Endothelial cell of coronary artery (primary cell): Measurements from ENCODE around the gene TFR2. TPM values are rescaled to one million over a fixed set of nuclear protein-coding genes. Genes with fewer than 3 reads are reported as not detected.

Source experiments
- total RNA-seq: library from RNA; depleted of rRNA; stranded (reverse); fragments of >200 nt; gene quantifications from 2 replicates; pipeline ENCODE4 v1.2.3, GENCODE V29; 2014

Gene TFR2
- total RNA-seq: 0.18 and 0.19 TPM in 2 replicates

GRCh38 chr7:100641463-100641859 is at the start of gene TFR2:
Gene TFR2, minus strand, starts transcription at chr7:100641552. Its CDS starts 43 bp downstream, at chr7:100641509.

DNA sequence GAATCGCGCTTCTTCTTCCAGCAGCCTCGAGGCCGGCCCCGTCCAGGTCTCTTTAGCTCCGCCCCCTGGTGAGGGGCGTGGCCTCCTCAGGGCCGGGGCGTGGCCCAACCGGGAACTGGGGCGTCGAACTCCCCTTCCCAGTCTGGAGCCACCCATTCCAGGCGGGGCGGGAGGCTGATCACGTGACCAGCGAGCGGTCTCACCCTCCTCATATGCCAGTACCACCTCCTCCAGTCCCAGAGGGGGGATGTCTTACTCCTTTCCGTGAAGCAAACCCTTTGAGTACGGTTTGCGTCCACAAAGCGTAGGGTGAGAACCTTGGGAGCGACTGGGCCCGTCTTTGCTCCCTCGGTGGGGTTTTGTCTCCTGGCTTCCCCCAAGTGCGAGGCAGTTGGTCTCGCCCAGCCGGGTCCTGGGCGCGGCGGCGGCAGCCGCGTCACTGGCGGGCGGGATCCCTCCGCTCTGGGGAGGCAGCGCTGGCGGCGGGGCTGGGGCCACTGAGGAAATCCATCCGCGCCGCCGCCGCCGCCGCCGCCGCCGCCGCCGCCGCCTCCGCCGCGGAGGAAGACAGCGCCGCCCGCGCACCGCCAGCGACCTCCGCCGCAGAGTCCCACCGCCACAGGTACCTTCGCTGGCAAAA is 32.1 kb upstream of the TFR2 start, which contains the start of gene GNB2:
TSS of gene GNB2 (plus strand) at position 439 of the 640 bp plus-strand sequence. CDS start 2,526 bp downstream, outside the sequence.

GRCh38 chr7:100655908-100656674 is 14.7 kb upstream of the TFR2 start, which contains the start of gene ACTL6B:
Gene ACTL6B, minus strand, starts transcription at chr7:100656448. Its CDS starts 94 bp downstream, at chr7:100656354.

GRCh38 chr7:100611983-100612729 is 29.2 kb downstream of the TFR2 start, which contains the start of gene MOSPD3:
Gene MOSPD3, plus strand, starts transcription at chr7:100612540. Its CDS starts 252 bp downstream, at chr7:100612792.

DNA sequence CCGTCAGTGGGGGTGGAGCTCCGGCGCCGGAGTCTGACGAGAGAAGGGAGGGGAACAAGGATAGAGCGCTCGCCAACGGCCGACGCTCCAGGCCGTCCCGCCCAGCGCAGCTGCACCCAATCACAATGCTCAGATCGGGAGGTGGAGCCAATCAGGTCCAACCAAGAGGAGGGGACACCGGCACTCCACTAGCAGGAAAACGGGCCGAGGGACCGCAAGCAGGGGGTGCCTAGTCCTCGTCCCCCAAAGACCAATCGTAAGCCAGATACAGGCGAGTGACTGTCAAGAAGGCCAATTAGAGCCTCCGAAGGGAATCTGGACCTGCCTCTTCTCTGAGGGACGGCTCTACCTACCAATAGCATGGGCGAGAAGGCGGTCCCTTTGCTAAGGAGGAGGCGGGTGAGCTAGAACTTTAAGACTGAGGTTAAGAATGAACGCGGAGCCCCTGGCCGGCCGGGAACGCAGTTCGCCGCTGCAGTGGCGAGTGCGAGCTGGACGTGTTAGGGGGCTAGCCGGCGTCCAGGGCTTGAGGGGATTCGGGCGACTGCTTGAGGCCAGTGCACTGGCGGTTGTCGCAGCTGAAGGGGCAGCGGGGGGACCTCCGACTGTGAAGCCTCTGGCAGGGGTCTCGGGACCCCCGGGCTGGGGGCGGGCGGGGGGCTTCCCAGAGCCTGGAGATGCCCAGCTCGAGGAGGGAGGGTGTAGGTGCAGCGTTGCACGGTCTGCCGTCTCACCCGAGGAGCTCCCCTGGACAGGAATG is 54.9 kb downstream of the TFR2 start, which contains the start of gene FBXO24:
TSS of gene FBXO24 (plus strand) at position 63 of the 760 bp plus-strand sequence. CDS start at position 361, 298 bp downstream.

DNA sequence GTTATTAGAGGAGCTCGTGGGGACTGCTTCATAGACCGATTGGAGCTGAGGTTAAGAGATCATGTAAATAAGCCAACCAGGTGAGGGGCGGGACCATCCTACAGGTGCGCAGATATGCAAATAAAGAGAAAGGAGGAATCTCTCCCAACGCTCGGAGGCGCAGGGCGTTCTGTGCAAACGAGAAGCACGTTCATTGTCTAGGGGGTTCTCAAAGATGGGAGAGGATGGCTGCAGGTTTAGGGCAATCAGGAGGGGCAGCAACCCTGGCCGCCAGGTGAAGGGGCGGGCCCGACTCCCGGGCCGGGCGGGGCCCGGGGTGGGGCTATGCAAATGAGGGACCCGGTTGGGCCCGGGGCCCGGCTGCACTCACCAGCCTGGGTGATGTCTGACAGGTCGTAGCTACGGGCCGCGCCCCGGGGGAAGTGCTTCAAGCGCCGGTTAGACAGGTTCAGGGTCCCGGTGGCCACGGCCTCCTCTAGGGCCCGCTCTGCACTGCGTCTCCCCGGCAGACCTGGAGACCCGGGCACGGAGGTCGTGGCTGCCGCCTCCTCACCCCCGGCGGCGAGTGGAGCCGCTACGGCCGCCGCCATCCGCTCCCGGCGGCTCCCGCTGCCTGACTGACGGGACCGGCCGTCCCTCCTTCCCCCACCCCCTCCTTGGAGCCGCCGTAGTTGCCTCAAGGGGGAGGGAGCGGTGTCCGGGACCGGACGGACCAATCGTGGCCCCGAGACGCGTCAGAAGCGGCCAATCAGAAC is 55.7 kb downstream of the TFR2 start, which contains the start of gene LRCH4:
TSS of gene LRCH4 (minus strand) at position 619 of the 755 bp plus-strand sequence. CDS start at position 590, 29 bp downstream.

DNA sequence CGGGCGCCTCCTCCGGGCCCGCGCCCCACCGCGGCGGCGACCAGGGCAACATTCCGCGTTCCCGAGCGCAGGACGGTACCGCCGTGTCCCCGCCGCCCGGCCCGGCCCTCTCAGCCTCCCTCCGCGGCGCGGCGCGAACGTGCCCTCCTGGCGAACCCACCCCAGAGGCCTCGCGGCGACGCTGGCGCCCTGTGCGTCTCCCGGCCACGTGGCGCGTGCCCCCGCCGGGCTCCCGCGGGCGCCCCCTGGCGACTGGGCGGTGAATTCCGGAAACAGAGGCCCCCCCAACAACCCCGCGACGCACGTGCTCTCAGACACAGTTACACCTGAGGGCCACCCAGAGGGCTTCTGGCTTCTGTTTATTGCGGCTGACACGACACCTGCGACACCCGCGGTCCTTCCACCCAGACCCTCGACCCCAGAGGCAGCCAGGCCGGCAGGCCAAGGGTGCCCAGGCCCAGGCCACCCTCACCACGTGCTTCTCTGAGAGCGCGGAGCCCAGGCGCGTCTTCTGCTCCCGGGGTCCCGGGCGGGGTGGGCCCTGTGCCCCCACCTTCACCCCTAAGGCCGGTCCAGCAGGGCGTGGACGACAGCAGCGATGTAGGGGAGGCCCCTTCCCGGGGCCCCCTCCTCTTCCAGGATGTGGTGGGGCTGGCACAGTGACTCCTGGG is 67.5 kb downstream of the TFR2 start, which contains the start of gene SAP25:
TSS of gene SAP25 (minus strand) at position 210 of the 671 bp plus-strand sequence. CDS start at position 52, 158 bp downstream.

Other genes starting within 250 kb of the TFR2 start
- gene ZCWPW1, start 212.8 kb downstream of the TFR2 start, total RNA-seq: 0.54 and 0.85 TPM in 2 replicates
- 33.0 and 42.9 TPM in 2 replicates for gene MEPCE, start 211.7 kb downstream of the TFR2 start, total RNA-seq
- 18.1 and 18.5 TPM in 2 replicates for gene PPP1R35, start 205.1 kb downstream of the TFR2 start, total RNA-seq
- gene SPACDR, start 177.3 kb downstream of the TFR2 start, total RNA-seq: 1.3 and 1.9 TPM in 2 replicates
- gene TSC22D4, start 162.3 kb downstream of the TFR2 start, total RNA-seq: 27.9 and 32.6 TPM in 2 replicates
- 1.9 and 2.2 TPM in 2 replicates for gene NYAP1, start 157.6 kb downstream of the TFR2 start, total RNA-seq
- 18.0 and 19.2 TPM in 2 replicates for gene AGFG2, start 102.3 kb downstream of the TFR2 start, total RNA-seq
- gene SAP25, start 67.7 kb downstream of the TFR2 start, total RNA-seq: not detected in 2 replicates
- gene LRCH4, start 55.4 kb downstream of the TFR2 start, total RNA-seq: 6.2 and 9.3 TPM in 2 replicates
- 0.09 and 0.28 TPM in 2 replicates for gene FBXO24, start 55.2 kb downstream of the TFR2 start, total RNA-seq
- 0.28 and 0.45 TPM in 2 replicates for gene PCOLCE, start 39.2 kb downstream of the TFR2 start, total RNA-seq
- 4.0 and 4.2 TPM in 2 replicates for gene MOSPD3, start 29.0 kb downstream of the TFR2 start, total RNA-seq
- not detected in 2 replicates for gene ACTL6B, start 14.9 kb upstream of the TFR2 start, total RNA-seq
- 79.3 and 96.9 TPM in 2 replicates for gene GNB2, start 32.2 kb upstream of the TFR2 start, total RNA-seq
- gene GIGYF1, start 52.7 kb upstream of the TFR2 start, total RNA-seq: 12.1 and 16.4 TPM in 2 replicates
- 34.6 and 45.7 TPM in 2 replicates for gene POP7, start 64.6 kb upstream of the TFR2 start, total RNA-seq
- gene EPO, start 78.9 kb upstream of the TFR2 start, total RNA-seq: not detected in 2 replicates
- not detected in 2 replicates for gene ZAN, start 92.0 kb upstream of the TFR2 start, total RNA-seq
- gene EPHB4, start 186.0 kb upstream of the TFR2 start, total RNA-seq: 281 and 308 TPM in 2 replicates
- gene SLC12A9, start 211.2 kb upstream of the TFR2 start, total RNA-seq: 20.0 and 22.2 TPM in 2 replicates
- 64.1 and 73.1 TPM in 2 replicates for gene TRIP6, start 225.8 kb upstream of the TFR2 start, total RNA-seq
- 49.1 and 58.4 TPM in 2 replicates for gene SRRT, start 233.6 kb upstream of the TFR2 start, total RNA-seq
- 2.5 and 5.3 TPM in 2 replicates for gene UFSP1, start 248.2 kb upstream of the TFR2 start, total RNA-seq